Mesodermal cell (in vitro differentiated cells): ENCODE measurements around the gene GNAQ.

Source experiments
- H3K27ac ChIP-seq: 2 replicates; pipeline ENCODE4 v1.7.0; 2013; ENCODE audit warnings: mild to moderate bottlenecking, low read depth, low read length, moderate library complexity; ENCODE audit not compliant: severe bottlenecking
- H3K36me3 ChIP-seq: 2 replicates; pipeline ENCODE4 v1.7.1; 2013; ENCODE audit warnings: mild to moderate bottlenecking, low read length, moderate library complexity; ENCODE audit not compliant: control insufficient read depth, insufficient read depth
- H3K4me1 ChIP-seq: one replicate; pipeline ENCODE4 v1.7.1; 2013; ENCODE audit warnings: mild to moderate bottlenecking, low read length; ENCODE audit not compliant: insufficient read depth, control insufficient read depth, poor library complexity, severe bottlenecking
- H3K4me3 ChIP-seq: 2 replicates; pipeline ENCODE4 v1.7.0; 2013; ENCODE audit warnings: low read length, control low read depth, mild to moderate bottlenecking; ENCODE audit not compliant: insufficient read depth, poor library complexity, severe bottlenecking; ENCODE audit errors: extremely low read depth
- H3K9me3 ChIP-seq: 2 replicates; pipeline ENCODE4 v1.7.1; 2013; ENCODE audit warnings: mild to moderate bottlenecking, low read length, moderate library complexity; ENCODE audit not compliant: control insufficient read depth
- WGBS, 2 experiments: methylation state at CpG; one replicate each; pipeline ENCODE4 v1.1.5; 2013; ENCODE audit warnings: missing lambda C conversion rate in 2 of 2; ENCODE audit not compliant: insufficient coverage in 2 of 2; 5-methylcytosine and 5-hydroxymethylcytosine counted together

GNAQ gene

GRCh38 chr9:77987081-77987656 is 44.4 kb downstream of the GNAQ start:
- 98 to 100% methylated on average over 3 to 4 of the region's 7 CpGs for WGBS, 2 experiments
- no peaks in the 10 kb centered on the region for H3K9me3 ChIP-seq

GRCh38 chr9:77985996-77986395 is 45.6 kb downstream of the GNAQ start:
- Histone ChIP-seq H3K36me3 (peaks cover 5% of the 10 kb centered on the region), H3K9me3 (no peaks in the 10 kb centered on the region), H3K4me1 (peaks cover 6% of the 10 kb centered on the region), H3K27ac (no peak overlapping the region), H3K4me3 (no peak overlapping the region)
- 100% methylated on average over 1 of the region's 1 CpG for WGBS, 2 experiments

More at GRCh38 chr9:77987081-77987656, 44.4 kb downstream of the GNAQ start:
- H3K36me3 ChIP-seq, result peaks cover 14% of the 10 kb centered on the region
- H3K27ac ChIP-seq, result no peak overlapping the region
- H3K4me1 ChIP-seq, result no peaks in the 10 kb centered on the region
- no peak overlapping the region for H3K4me3 ChIP-seq

- Histone ChIP-seq H3K4me1 (peaks cover 14% of the 10 kb centered on the region), H3K27ac (no peak overlapping the region), H3K36me3 (peaks cover 15% of the 10 kb centered on the region), H3K9me3 (no peaks in the 10 kb centered on the region), H3K4me3 (no peak overlapping the region)
- WGBS, 2 experiments, result no CpG with 5 or more reads among the region's 1 CpG
Measured at GRCh38 chr9:77983320-77983662, 48.3 kb downstream of the GNAQ start.

- WGBS, 2 experiments, result 100% methylated on average over 2 of the region's 7 CpGs; no CpG with 5 or more reads in 1 of the 2 experiments
- no peak overlapping the region for H3K4me3 ChIP-seq
Measured at GRCh38 chr9:77982581-77983319, 48.9 kb downstream of the GNAQ start.

GRCh38 chr9:77981907-77982306 is 49.7 kb downstream of the GNAQ start:
- H3K4me3 ChIP-seq, result no peak overlapping the region
- H3K9me3 ChIP-seq, result no peaks in the 10 kb centered on the region
- WGBS, 2 experiments, result no CpG with 5 or more reads among the region's 1 CpG
- H3K36me3 ChIP-seq, result peaks cover 14% of the 10 kb centered on the region
- peak overlapping the region; percentile 8 for H3K27ac ChIP-seq
- H3K4me1 ChIP-seq, result peaks cover 24% of the 10 kb centered on the region

More at GRCh38 chr9:77982581-77983319, 48.9 kb downstream of the GNAQ start:
- Histone ChIP-seq H3K27ac (no peak overlapping the region), H3K36me3 (peaks cover 15% of the 10 kb centered on the region), H3K9me3 (no peaks in the 10 kb centered on the region), H3K4me1 (peaks cover 20% of the 10 kb centered on the region)

- no peaks in the 10 kb centered on the region for H3K9me3 ChIP-seq
- peaks cover 24% of the 10 kb centered on the region for H3K4me1 ChIP-seq
- peaks cover 12% of the 10 kb centered on the region for H3K36me3 ChIP-seq
- 72 to 81% methylated on average over 2 of the region's 2 CpGs for WGBS, 2 experiments
- no peak overlapping the region for H3K4me3 ChIP-seq
- H3K27ac ChIP-seq, result peak overlapping the region; percentile 8
Measured at GRCh38 chr9:77981332-77981731, 50.3 kb downstream of the GNAQ start.

GRCh38 chr9:77980622-77981021 is 51.0 kb downstream of the GNAQ start:
- Histone ChIP-seq H3K27ac (no peak overlapping the region), H3K9me3 (no peaks in the 10 kb centered on the region)

GRCh38 chr9:77978086-77978781 is 53.4 kb downstream of the GNAQ start:
- 75 to 93% methylated on average over 2 of the region's 3 CpGs for WGBS, 2 experiments
- Histone ChIP-seq H3K9me3 (no peaks in the 10 kb centered on the region), H3K27ac (no peak overlapping the region)

More at GRCh38 chr9:77980622-77981021, 51.0 kb downstream of the GNAQ start:
- Histone ChIP-seq H3K36me3 (peaks cover 12% of the 10 kb centered on the region), H3K4me1 (peaks cover 24% of the 10 kb centered on the region), H3K4me3 (no peak overlapping the region)

GRCh38 chr9:77977210-77977611 is 54.4 kb downstream of the GNAQ start:
- Histone ChIP-seq H3K4me3 (no peak overlapping the region), H3K27ac (peak overlapping the region; percentile 67), H3K4me1 (peaks cover 24% of the 10 kb centered on the region), H3K9me3 (no peaks in the 10 kb centered on the region), H3K36me3 (peaks cover 9% of the 10 kb centered on the region)
- 37 to 49% methylated on average over 3 to 4 of the region's 4 CpGs for WGBS, 2 experiments

More at GRCh38 chr9:77978086-77978781, 53.4 kb downstream of the GNAQ start:
- Histone ChIP-seq H3K4me3 (no peak overlapping the region), H3K4me1 (peaks cover 24% of the 10 kb centered on the region), H3K36me3 (peaks cover 9% of the 10 kb centered on the region)

- H3K4me3 ChIP-seq, result no peak overlapping the region
- peaks cover 18% of the 10 kb centered on the region for H3K4me1 ChIP-seq
- 82 to 100% methylated on average over 4 of the region's 5 CpGs for WGBS, 2 experiments
- no peak overlapping the region for H3K27ac ChIP-seq
- no peaks in the 10 kb centered on the region for H3K9me3 ChIP-seq
- H3K36me3 ChIP-seq, result peaks cover 9% of the 10 kb centered on the region
Measured at GRCh38 chr9:77975806-77976205, 55.8 kb downstream of the GNAQ start.
